ENCODE results near the gene VAT1L.

Gene VAT1L

DNA sequence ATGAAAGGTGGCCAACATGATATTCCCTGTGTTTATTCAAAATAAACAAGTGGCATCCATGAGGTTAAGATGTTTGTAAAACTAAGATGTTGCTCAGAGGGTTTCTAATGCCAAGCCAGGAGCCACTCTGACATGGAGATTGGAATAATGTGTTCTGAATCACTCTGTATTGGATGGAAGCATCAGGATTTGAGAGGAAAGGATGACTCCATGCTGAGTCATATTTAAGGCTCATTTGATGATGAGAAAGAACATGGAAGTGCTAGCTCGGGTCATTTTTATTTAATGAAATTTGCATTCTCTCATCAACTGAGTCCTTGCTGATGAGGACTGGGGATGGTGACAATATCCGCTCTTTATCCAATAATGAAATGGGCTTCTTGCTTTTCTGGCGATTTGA is 6.2 kb downstream of the VAT1L start:
- TF ChIP-seq ZBTB7A (IDR thresholded peaks at IDR 0.05; ENCODE audit: low read depth) (no peak), CEBPB (IDR thresholded peaks at IDR 0.05) (no peak), TCF12 (IDR thresholded peaks at IDR 0.05; ENCODE audit: low read depth) (no peak), CREB1 (IDR thresholded peaks at IDR 0.05; ENCODE audit: low read depth) (no peak), RAD21 (IDR thresholded peaks at IDR 0.05; ENCODE audit: low read depth) (no peak), EP300 (IDR thresholded peaks at IDR 0.05; ENCODE audit: borderline replicate concordance) (no peak), TAF1 (IDR thresholded peaks at IDR 0.05; ENCODE audit: low read depth) (no peak), EGR1 (IDR thresholded peaks at IDR 0.05) (no peak), YY1 (IDR thresholded peaks at IDR 0.05; ENCODE audit: low read depth) (no peak), TEAD4 (IDR thresholded peaks at IDR 0.05) (no peak)
- TF ChIP-seq, protein P1, sequence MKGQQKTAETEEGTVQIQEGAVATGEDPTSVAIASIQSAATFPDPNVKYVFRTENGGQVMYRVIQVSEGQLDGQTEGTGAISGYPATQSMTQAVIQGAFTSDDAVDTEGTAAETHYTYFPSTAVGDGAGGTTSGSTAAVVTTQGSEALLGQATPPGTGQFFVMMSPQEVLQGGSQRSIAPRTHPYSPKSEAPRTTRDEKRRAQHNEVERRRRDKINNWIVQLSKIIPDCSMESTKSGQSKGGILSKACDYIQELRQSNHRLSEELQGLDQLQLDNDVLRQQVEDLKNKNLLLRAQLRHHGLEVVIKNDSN (IDR thresholded peaks at IDR 0.05): no peak
- TF ChIP-seq, protein P2, sequence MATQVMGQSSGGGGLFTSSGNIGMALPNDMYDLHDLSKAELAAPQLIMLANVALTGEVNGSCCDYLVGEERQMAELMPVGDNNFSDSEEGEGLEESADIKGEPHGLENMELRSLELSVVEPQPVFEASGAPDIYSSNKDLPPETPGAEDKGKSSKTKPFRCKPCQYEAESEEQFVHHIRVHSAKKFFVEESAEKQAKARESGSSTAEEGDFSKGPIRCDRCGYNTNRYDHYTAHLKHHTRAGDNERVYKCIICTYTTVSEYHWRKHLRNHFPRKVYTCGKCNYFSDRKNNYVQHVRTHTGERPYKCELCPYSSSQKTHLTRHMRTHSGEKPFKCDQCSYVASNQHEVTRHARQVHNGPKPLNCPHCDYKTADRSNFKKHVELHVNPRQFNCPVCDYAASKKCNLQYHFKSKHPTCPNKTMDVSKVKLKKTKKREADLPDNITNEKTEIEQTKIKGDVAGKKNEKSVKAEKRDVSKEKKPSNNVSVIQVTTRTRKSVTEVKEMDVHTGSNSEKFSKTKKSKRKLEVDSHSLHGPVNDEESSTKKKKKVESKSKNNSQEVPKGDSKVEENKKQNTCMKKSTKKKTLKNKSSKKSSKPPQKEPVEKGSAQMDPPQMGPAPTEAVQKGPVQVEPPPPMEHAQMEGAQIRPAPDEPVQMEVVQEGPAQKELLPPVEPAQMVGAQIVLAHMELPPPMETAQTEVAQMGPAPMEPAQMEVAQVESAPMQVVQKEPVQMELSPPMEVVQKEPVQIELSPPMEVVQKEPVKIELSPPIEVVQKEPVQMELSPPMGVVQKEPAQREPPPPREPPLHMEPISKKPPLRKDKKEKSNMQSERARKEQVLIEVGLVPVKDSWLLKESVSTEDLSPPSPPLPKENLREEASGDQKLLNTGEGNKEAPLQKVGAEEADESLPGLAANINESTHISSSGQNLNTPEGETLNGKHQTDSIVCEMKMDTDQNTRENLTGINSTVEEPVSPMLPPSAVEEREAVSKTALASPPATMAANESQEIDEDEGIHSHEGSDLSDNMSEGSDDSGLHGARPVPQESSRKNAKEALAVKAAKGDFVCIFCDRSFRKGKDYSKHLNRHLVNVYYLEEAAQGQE (IDR thresholded peaks at IDR 0.05; ENCODE audit: low read depth): no peak
- TF ChIP-seq, protein P3, sequence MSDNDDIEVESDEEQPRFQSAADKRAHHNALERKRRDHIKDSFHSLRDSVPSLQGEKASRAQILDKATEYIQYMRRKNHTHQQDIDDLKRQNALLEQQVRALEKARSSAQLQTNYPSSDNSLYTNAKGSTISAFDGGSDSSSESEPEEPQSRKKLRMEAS (IDR thresholded peaks at IDR 0.05): no peak

DNA sequence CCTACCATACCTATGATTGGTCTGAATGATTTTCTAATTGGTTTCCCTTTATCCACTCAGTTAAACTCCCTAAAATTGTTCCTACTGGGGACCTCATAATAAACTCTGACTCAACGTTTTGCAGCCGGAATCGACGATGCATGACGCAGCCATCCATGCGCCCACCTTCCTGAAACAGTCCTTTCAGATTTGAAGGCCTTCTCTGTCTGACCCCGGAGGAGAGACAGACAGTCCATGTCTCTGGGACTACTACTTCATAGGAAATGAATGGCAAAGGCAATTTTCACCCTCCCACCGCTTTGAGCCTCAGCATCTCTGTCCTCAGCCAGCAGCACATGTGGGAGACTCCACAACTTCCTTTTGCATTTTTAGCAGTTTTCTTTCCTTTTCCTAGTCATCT is 13.5 kb downstream of the VAT1L start:
- no peak for TF ChIP-seq EGR1 (IDR thresholded peaks at IDR 0.05)
- TF ChIP-seq, protein P3 (IDR thresholded peaks at IDR 0.05): no peak
- no peak for TF ChIP-seq FOXM1 (IDR thresholded peaks at IDR 0.05; ENCODE audit: borderline replicate concordance, low read depth)
- TF ChIP-seq TCF12 (IDR thresholded peaks at IDR 0.05; ENCODE audit: low read depth): no peak
- TF ChIP-seq, protein P1 (IDR thresholded peaks at IDR 0.05): no peak
- TF ChIP-seq NFIC (IDR thresholded peaks at IDR 0.05): no peak
- TF ChIP-seq ZBTB7A (IDR thresholded peaks at IDR 0.05; ENCODE audit: low read depth): no peak
- TF ChIP-seq CEBPB (IDR thresholded peaks at IDR 0.05): no peak
- TF ChIP-seq TEAD4 (IDR thresholded peaks at IDR 0.05): no peak
- no peak for TF ChIP-seq TAF1 (IDR thresholded peaks at IDR 0.05; ENCODE audit: low read depth)
- TF ChIP-seq RAD21 (IDR thresholded peaks at IDR 0.05; ENCODE audit: low read depth): no peak
- no peak for TF ChIP-seq EP300 (IDR thresholded peaks at IDR 0.05; ENCODE audit: borderline replicate concordance)

DNA sequence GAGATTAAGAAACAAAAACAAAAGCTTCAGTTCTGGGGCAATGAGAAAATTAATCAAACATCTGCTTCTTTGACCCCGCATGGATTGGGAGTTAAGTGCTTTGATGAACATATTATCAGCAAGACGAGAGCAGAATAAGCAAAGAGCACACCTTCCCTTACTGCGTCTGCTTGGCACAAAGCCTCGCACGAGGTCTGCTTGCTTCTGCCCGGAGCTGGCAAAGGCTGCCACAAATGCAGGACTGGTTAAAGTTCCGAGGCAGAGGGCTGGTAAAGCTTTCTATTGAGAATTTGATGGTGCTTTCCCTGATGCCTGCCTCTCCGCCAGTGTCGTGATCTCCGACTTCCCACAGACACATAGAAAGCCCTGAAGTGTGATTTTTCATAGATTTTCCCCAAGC is 17.0 kb downstream of the VAT1L start:
- TF ChIP-seq TEAD4 (IDR thresholded peaks at IDR 0.05): no peak

DNA sequence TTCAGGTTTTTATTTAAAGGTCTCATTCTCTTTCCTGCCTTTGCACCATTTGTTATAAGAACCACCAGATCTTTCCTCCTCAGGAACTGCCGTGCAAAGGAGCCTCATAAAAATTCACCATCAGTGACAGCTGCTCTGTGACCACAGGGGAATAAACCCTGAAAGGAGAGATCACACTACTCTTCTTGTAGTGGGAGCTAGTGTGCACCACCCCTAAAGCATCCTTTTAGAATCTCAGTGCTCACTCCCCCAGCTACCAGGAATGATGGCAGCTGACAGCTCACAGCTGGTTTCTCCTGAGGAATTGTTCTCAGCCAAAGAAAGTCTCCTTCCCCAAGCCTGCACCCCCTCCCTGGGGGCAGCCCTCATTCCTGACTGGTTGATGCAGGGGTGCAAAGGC is 18.7 kb downstream of the VAT1L start:
- TF ChIP-seq CEBPB (IDR thresholded peaks at IDR 0.05) (no peak), FOXM1 (IDR thresholded peaks at IDR 0.05; ENCODE audit: borderline replicate concordance, low read depth) (no peak), EGR1 (IDR thresholded peaks at IDR 0.05) (no peak), YY1 (IDR thresholded peaks at IDR 0.05; ENCODE audit: low read depth) (no peak), RAD21 (IDR thresholded peaks at IDR 0.05; ENCODE audit: low read depth) (no peak), EP300 (IDR thresholded peaks at IDR 0.05; ENCODE audit: borderline replicate concordance) (no peak), NFIC (IDR thresholded peaks at IDR 0.05) (no peak), TAF1 (IDR thresholded peaks at IDR 0.05; ENCODE audit: low read depth) (no peak), CREB1 (IDR thresholded peaks at IDR 0.05; ENCODE audit: low read depth) (no peak), ZBTB7A (IDR thresholded peaks at IDR 0.05; ENCODE audit: low read depth) (no peak), TEAD4 (IDR thresholded peaks at IDR 0.05) (no peak), TCF12 (IDR thresholded peaks at IDR 0.05; ENCODE audit: low read depth) (no peak)
- TF ChIP-seq, protein P3 (IDR thresholded peaks at IDR 0.05): no peak
- TF ChIP-seq, protein P2 (IDR thresholded peaks at IDR 0.05; ENCODE audit: low read depth): no peak
- TF ChIP-seq, protein P1 (IDR thresholded peaks at IDR 0.05): no peak

DNA sequence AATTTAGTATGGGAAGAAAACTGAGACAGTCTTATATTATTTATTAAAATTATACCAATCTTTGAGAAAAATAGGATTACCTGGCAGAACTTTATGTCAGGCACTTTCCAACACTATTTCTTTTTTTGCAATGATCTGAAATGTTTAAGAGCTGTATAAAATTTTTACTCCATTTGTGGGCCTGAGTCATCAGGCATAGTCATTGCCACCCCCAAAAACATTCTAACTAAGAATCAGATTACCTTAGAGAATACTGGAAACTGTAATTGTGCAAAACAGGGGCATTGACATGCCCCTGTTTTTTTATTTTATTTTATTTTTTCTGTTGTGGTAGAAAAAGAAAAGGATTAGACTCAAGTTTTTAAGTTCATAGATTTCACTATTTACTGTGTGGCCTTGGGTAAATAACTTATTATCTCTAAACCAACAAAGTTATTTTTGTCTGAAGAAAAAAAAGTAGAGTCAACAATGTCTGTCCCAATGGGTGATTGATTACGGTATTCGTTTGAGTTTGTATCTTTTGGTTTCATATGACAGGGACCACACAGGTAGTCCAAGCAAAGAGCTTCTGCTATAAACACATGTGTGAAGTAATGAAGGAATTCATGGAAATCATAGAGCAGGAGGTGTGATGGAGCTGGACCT is 24.6 kb downstream of the VAT1L start:
- TF ChIP-seq, protein P1 (IDR thresholded peaks at IDR 0.05): no peak
- TF ChIP-seq CREB1 (IDR thresholded peaks at IDR 0.05; ENCODE audit: low read depth): no peak
- TF ChIP-seq, protein P2 (IDR thresholded peaks at IDR 0.05; ENCODE audit: low read depth): no peak
- no peak for TF ChIP-seq EP300 (IDR thresholded peaks at IDR 0.05; ENCODE audit: borderline replicate concordance)
- no peak for TF ChIP-seq RAD21 (IDR thresholded peaks at IDR 0.05; ENCODE audit: low read depth)
- TF ChIP-seq TAF1 (IDR thresholded peaks at IDR 0.05; ENCODE audit: low read depth): no peak
- TF ChIP-seq CEBPB (IDR thresholded peaks at IDR 0.05): no peak
- TF ChIP-seq TCF12 (IDR thresholded peaks at IDR 0.05; ENCODE audit: low read depth): no peak
- no peak for TF ChIP-seq ZBTB7A (IDR thresholded peaks at IDR 0.05; ENCODE audit: low read depth)
- TF ChIP-seq, protein P3 (IDR thresholded peaks at IDR 0.05): no peak
- TF ChIP-seq TEAD4 (IDR thresholded peaks at IDR 0.05): no peak
- no peak for TF ChIP-seq FOXM1 (IDR thresholded peaks at IDR 0.05; ENCODE audit: borderline replicate concordance, low read depth)
- TF ChIP-seq EGR1 (IDR thresholded peaks at IDR 0.05): no peak
- no peak for TF ChIP-seq YY1 (IDR thresholded peaks at IDR 0.05; ENCODE audit: low read depth)
- no peak for TF ChIP-seq NFIC (IDR thresholded peaks at IDR 0.05)
